GM23338 (cell line): ENCODE data around the gene DNAJC1. TPM values are rescaled to one million over a fixed set of nuclear protein-coding genes. Genes with fewer than 3 reads are reported as not detected.
"Not testable (repeated sequence)": the region's sequence is repeated elsewhere in the genome, so short reads cannot be mapped to it uniquely, and the experiment has no call there.

ENCODE experiments used
- ATAC-seq: fragments of 200-7000 bp; cut with Tn5 transposase; 3 replicates; pipeline ENCODE4 v1.9.1; 2020
- DNase-seq: peaks from one replicate; pipeline ENCODE4 v3.0.0-alpha.2; 2015; ENCODE audit warnings: low spot score
- H2AFZ ChIP-seq: fragments of 200-600 bp; sonication (generic); 2 replicates; pipeline ENCODE4 v1.8.0; 2016; ENCODE audit warnings: antibody characterized with exemption, mild to moderate bottlenecking, moderate library complexity
- H3F3A ChIP-seq: fragments of 200-600 bp; sonication (generic); replicated peaks from 2 replicates; pipeline ENCODE4 v1.8.0; 2017; ENCODE audit warnings: antibody characterized with exemption, mixed run types, low read depth
- H3K27ac ChIP-seq: fragments of 200-600 bp; sonication (generic); 2 replicates; pipeline ENCODE4 v1.6.1; 2016; ENCODE audit warnings: low read depth
- H3K27me3 ChIP-seq: fragments of 200-600 bp; sonication (generic); 2 replicates; pipeline ENCODE4 v1.8.0; 2016; ENCODE audit warnings: mild to moderate bottlenecking, mixed run types, moderate library complexity; ENCODE audit not compliant: insufficient read depth
- H3K36me3 ChIP-seq: fragments of 200-600 bp; sonication (generic); 2 replicates; pipeline ENCODE4 v1.8.0; 2016; ENCODE audit warnings: mild to moderate bottlenecking; ENCODE audit not compliant: insufficient read depth
- H3K4me1 ChIP-seq: fragments of 200-600 bp; sonication (generic); 2 replicates; pipeline ENCODE4 v1.8.0; 2016; ENCODE audit warnings: mild to moderate bottlenecking, moderate library complexity; ENCODE audit not compliant: insufficient read depth
- H3K4me2 ChIP-seq: fragments of 200-600 bp; sonication (generic); 2 replicates; pipeline ENCODE4 v1.7.1; 2017; ENCODE audit warnings: mixed run types
- H3K4me3 ChIP-seq: fragments of 200-600 bp; sonication (generic); 2 replicates; pipeline ENCODE4 v1.6.1; 2016; ENCODE audit warnings: mixed run types
- H3K79me2 ChIP-seq: fragments of 200-600 bp; sonication (generic); replicated peaks from 2 replicates; pipeline ENCODE4 v1.8.0; 2017; ENCODE audit warnings: mild to moderate bottlenecking; ENCODE audit not compliant: insufficient read depth
- H3K9me2 ChIP-seq: fragments of 200-600 bp; sonication (generic); 2 replicates; pipeline ENCODE4 v1.8.0; 2017; ENCODE audit not compliant: insufficient read depth
- H4K20me1 ChIP-seq: fragments of 200-600 bp; sonication (generic); replicated peaks from 2 replicates; pipeline ENCODE4 v1.8.0; 2017; ENCODE audit warnings: mild to moderate bottlenecking; ENCODE audit not compliant: insufficient read depth
- H3K27ac Mint-ChIP-seq: 2 replicates; pipeline ENCODE4 v1.8.0; 2020; ENCODE audit warnings: inconsistent platforms, mild to moderate bottlenecking, moderate library complexity, mixed read lengths
- H3K27me3 Mint-ChIP-seq: 3 replicates; pipeline ENCODE4 v1.8.0; 2022; ENCODE audit warnings: low read depth, mild to moderate bottlenecking, moderate library complexity, mixed read lengths, inconsistent platforms; ENCODE audit not compliant: insufficient read depth, poor library complexity
- H3K36me3 Mint-ChIP-seq: 3 replicates; pipeline ENCODE4 v1.8.0; 2021; ENCODE audit warnings: low read depth, mild to moderate bottlenecking, inconsistent platforms, moderate library complexity, mixed read lengths
- H3K4me1 Mint-ChIP-seq: 3 replicates; pipeline ENCODE4 v1.8.0; 2020; ENCODE audit warnings: mild to moderate bottlenecking, inconsistent platforms, mixed read lengths
- H3K4me3 Mint-ChIP-seq: 3 replicates; pipeline ENCODE4 v1.8.0; 2021; ENCODE audit warnings: moderate library complexity, mild to moderate bottlenecking, inconsistent platforms, mixed read lengths
- H3K9me3 Mint-ChIP-seq: 3 replicates; pipeline ENCODE4 v1.8.0; 2020; ENCODE audit warnings: moderate library complexity, mild to moderate bottlenecking, inconsistent platforms, mixed read lengths
- EZH2 ChIP-seq: fragments of 200-600 bp; sonication (generic); IDR thresholded peaks from one replicate; pipeline ENCODE4 v1.8.0; 2017; ENCODE audit warnings: antibody characterized with exemption, mild to moderate bottlenecking, low read depth; ENCODE audit not compliant: unreplicated experiment
- JUNB ChIP-seq: IDR thresholded peaks from one replicate; pipeline ENCODE4 v1.6.1; 2016; ENCODE audit warnings: antibody characterized with exemption; ENCODE audit not compliant: unreplicated experiment
- POLR2AphosphoS5 ChIP-seq: IDR thresholded peaks from 2 replicates; pipeline ENCODE4 v1.6.1; 2016; ENCODE audit warnings: antibody characterized with exemption, low read depth
- ZNF114 ChIP-seq: fragments of 250-450 bp; sonication (Bioruptor Pico); IDR thresholded peaks from 2 replicates; pipeline ENCODE4 v1.5.0; 2020; ENCODE audit warnings: mild to moderate bottlenecking, moderate library complexity
- ZNF462 ChIP-seq: fragments of 250-450 bp; sonication (Bioruptor Pico); IDR thresholded peaks from 2 replicates; pipeline ENCODE4 v1.5.0; 2020; ENCODE audit warnings: mild to moderate bottlenecking, moderate library complexity
- polyA plus RNA-seq: library from polyadenylated mRNA; unstranded; fragments of >200 nt; fragmentation: Nextera tagmentation; extraction: Ambion mirVana; gene quantifications from 2 replicates; pipeline ENCODE4 v1.2.1, GENCODE V29; 2016
- total RNA-seq: library from RNA; depleted of rRNA; stranded (reverse); fragments of >200 nt; shearing (Covaris generic); gene quantifications from 2 replicates; pipeline ENCODE4 v1.2.3, GENCODE V29; 2014

DNAJC1 gene
- total and polyA plus RNA-seq, 2 experiments from 2014 or later = 38.6 to 45.3 TPM

- TF ChIP-seq ZNF462 (CRISPR knock-in tag) = no peak
Observed at GRCh38 chr10:22023508-22023907, 20.0 kb upstream of the DNAJC1 start (continued).

- H3F3A ChIP-seq = no peaks in the 10 kb centered on the region
- H3K27ac ChIP-seq = no peak overlapping the region
- H3K4me2 ChIP-seq = no peak overlapping the region
- Mint-ChIP-seq H3K4me1 (no peaks in the 10 kb centered on the region), H3K36me3 (no peaks in the 10 kb centered on the region), H3K27me3 (peaks cover 1% of the 10 kb centered on the region), H3K9me3 (no peaks in the 10 kb centered on the region; the same call in 2 of the 3 replicates), H3K27ac (no peak overlapping the region), H3K4me3 (no peak overlapping the region)
- no peaks in the 10 kb centered on the region for H3K79me2 ChIP-seq
- H4K20me1 ChIP-seq = no peaks in the 10 kb centered on the region
- H3K4me3 ChIP-seq = no peak overlapping the region
- TF ChIP-seq JUNB = no peak
- no peak for TF ChIP-seq POLR2AphosphoS5
- no peak for TF ChIP-seq EZH2
- TF ChIP-seq ZNF114 (CRISPR knock-in tag) = no peak
- H3K9me2 ChIP-seq = peaks cover 14% of the 10 kb centered on the region; the same call in 1 of the 2 replicates
- H2AFZ ChIP-seq = no peak overlapping the region
- DNase-seq = no peak
- H3K4me1 ChIP-seq = no peaks in the 10 kb centered on the region
- no peaks in the 10 kb centered on the region for H3K27me3 ChIP-seq
- ATAC-seq = no peak
- no peaks in the 10 kb centered on the region for H3K36me3 ChIP-seq
Observed at GRCh38 chr10:22022257-22023032, 18.9 kb upstream of the DNAJC1 start.

- not testable (repeated sequence) for ATAC-seq, H3F3A ChIP-seq, H3K27me3 ChIP-seq, H3K4me3 Mint-ChIP-seq, H3K9me3 Mint-ChIP-seq, H3K36me3 ChIP-seq, DNase-seq, H3K4me1 ChIP-seq, H3K4me3 ChIP-seq, H4K20me1 ChIP-seq, H3K4me2 ChIP-seq, H3K27me3 Mint-ChIP-seq, H3K27ac Mint-ChIP-seq, H3K4me1 Mint-ChIP-seq, H3K79me2 ChIP-seq, H2AFZ ChIP-seq, H3K27ac ChIP-seq, H3K36me3 Mint-ChIP-seq
- H3K9me2 ChIP-seq = peaks cover 14% of the 10 kb centered on the region; the same call in 1 of the 2 replicates
Observed at GRCh38 chr10:22021144-22021543, 17.6 kb upstream of the DNAJC1 start.
